Measurements from ENCODE around the gene SHISA6.

SHISA6 gene

GRCh38 chr17:11387610-11388009, 146.6 kb downstream of the SHISA6 start:
- FAIRE-seq, result no peak
- TF ChIP-seq CTCF (IDR thresholded peaks at IDR 0.05; ENCODE audit: insufficient read depth, missing control alignments), result no peak
- no peak for DNase-seq (ENCODE audit: insufficient read length, low spot score)

GRCh38 chr17:11388054-11388453, 147.0 kb downstream of the SHISA6 start:
- TF ChIP-seq CTCF (IDR thresholded peaks at IDR 0.05; ENCODE audit: insufficient read depth, missing control alignments), result no peak
- no peak for DNase-seq (ENCODE audit: insufficient read length, low spot score)
- FAIRE-seq, result no peak

- no peak for DNase-seq (ENCODE audit: insufficient read length, low spot score)
- FAIRE-seq, result no peak
- no peak for TF ChIP-seq CTCF (IDR thresholded peaks at IDR 0.05; ENCODE audit: insufficient read depth, missing control alignments)
Measured at GRCh38 chr17:11389583-11389982, 148.6 kb downstream of the SHISA6 start.

GRCh38 chr17:11391134-11391533, 150.1 kb downstream of the SHISA6 start:
- no peak for DNase-seq (ENCODE audit: insufficient read length, low spot score)
- TF ChIP-seq CTCF (IDR thresholded peaks at IDR 0.05; ENCODE audit: insufficient read depth, missing control alignments), result no peak
- FAIRE-seq, result no peak

DNA sequence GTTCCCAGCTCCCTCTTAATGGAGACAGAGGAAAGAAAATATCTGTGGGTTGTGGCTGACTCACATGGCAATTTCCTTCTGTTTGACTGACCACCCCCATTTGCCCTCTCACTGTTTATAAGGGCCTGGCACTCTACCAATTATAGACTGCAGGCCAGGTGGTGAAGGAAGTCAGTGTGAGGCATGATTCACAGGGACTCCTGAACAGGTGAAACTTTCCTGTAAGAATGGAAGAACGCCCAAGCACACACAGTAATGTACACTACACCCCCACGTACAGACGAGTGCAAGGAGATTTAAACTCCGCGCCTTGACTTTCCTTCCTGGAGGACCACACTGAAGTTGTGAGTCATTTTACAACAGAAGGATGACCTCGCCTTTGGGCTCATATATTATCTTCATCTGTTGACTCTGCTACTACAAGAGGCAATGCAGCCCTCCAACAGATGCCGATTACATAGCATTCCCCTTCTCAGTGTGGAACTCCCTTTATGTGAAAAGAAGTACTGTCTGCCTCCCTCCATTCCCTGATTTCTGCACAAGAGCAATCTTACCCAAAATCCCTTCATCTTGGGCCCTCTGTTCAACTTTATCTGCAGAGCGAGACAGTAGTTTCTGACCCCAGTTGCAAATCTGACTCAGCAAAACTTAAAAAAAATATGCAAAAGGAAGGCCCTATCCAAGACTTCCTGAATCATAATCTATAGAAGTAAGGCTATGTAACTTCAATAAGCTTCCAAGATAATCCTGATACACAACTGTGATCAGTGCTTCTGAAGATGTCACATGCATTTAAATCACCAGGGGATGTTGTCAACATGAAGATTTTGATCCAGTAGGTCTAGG, 163.6 kb downstream of the SHISA6 start:
- TF ChIP-seq CTCF (IDR thresholded peaks at IDR 0.05; ENCODE audit: insufficient read depth, missing control alignments), result no peak
- DNase-seq (ENCODE audit: insufficient read length, low spot score), result no peak
- no peak for FAIRE-seq

DNA sequence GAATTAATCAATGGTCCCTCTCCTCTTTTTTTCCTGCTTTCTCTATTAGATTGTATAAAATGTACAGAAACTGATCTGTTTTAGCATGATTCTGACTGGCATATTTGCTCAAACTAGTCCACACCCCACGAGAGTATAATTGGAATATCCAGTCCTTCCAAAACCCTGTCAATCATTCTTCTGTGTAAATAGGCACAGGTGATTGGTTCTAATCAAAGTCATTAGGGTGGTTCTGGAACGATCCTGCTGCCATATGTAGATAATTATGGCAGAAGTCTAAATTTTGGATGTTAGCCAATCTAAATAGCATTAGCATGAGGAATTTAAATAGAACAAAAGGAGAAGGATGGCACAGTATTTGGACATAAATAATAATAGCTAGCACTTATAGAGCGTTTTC, 165.7 kb downstream of the SHISA6 start:
- FAIRE-seq, result no peak
- TF ChIP-seq CTCF (IDR thresholded peaks at IDR 0.05; ENCODE audit: insufficient read depth, missing control alignments), result no peak
- DNase-seq (ENCODE audit: insufficient read length, low spot score), result no peak

DNA sequence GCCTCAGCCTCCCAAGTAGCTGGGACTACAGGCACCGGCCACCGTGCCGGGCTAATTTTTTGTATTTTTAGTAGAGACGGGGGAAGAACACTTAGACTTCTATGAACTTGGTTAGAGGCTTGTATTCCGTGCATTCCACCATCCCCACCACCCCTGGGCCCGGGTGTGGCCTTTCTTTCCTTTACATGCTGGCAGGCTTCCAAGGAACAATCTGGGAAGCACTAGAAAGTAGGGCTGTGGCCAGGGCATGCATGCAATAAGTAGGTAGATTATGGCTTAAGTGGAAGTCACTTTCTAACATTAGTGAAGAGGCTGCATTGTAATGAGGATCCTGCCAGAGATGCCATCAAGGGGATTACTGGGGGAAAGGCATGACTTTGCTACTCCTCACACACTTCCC, 171.6 kb downstream of the SHISA6 start:
- no peak for TF ChIP-seq CTCF (IDR thresholded peaks at IDR 0.05; ENCODE audit: insufficient read depth, missing control alignments)
- FAIRE-seq (no peak), DNase-seq (ENCODE audit: insufficient read length, low spot score) (no peak)
